Psoas muscle (tissue), 8 donors: ENCODE measurements around the gene PDE11A. TPM values are rescaled to one million over a fixed set of nuclear protein-coding genes. Genes with fewer than 3 reads are reported as not detected.

Experiments used
- ATAC-seq, 4 donors: fragments of 200-7000 bp; cut with Tn5 transposase; one replicate each; pipeline ENCODE4 v1.9.1; 2020; ENCODE audit warnings: moderate library complexity in 3 of 4, mild to moderate bottlenecking in 2 of 4
- DNase-seq, 2 donors: peaks; one replicate each; pipeline ENCODE4 v3.0.0-alpha.2; 2020
- H3K27ac ChIP-seq: fragments of 200-600 bp; one replicate; pipeline ENCODE4 v1.8.0; 2022
- H3K27me3 ChIP-seq, 3 donors: fragments of 200-600 bp in 1 of 3; one replicate each; pipeline versions ENCODE4 v1.6.1 to v1.8.0; 2013 to 2022; ENCODE audit warnings: low read length in 2 of 3, mild to moderate bottlenecking in 2 of 3, moderate library complexity in 1 of 3; ENCODE audit not compliant: insufficient read depth in 3 of 3
- H3K36me3 ChIP-seq, 2 donors: fragments of 200-600 bp in 1 of 2; one replicate each; pipeline versions ENCODE4 v1.6.1 to v1.8.0; 2013 to 2022; ENCODE audit warnings: low read depth in 1 of 2, mild to moderate bottlenecking in 1 of 2, moderate library complexity in 1 of 2; ENCODE audit not compliant: insufficient read depth in 1 of 2
- H3K4me1 ChIP-seq: fragments of 200-600 bp; one replicate; pipeline ENCODE4 v1.8.0; 2022
- H3K4me3 ChIP-seq: fragments of 200-600 bp; one replicate; pipeline ENCODE4 v1.8.0; 2022; ENCODE audit warnings: mild to moderate bottlenecking
- H3K9me3 ChIP-seq: fragments of 200-600 bp; one replicate; pipeline ENCODE4 v1.8.0; 2022
- WGBS, 3 donors: extraction: QIAGEN DNeasy Blood & Tissue Kit; methylation state at CpG; one replicate each; pipeline versions ENCODE4 v1.1.6 to v1.1.7; 2013; 5-methylcytosine and 5-hydroxymethylcytosine counted together
- intact Hi-C, 2 donors: fragments of 100-400 bp; cut with DNase I; formaldehyde crosslinking; loops; one replicate each; pipeline versions ENCODE4 v1.11.0 to v1.14.2; 2022
- polyA plus RNA-seq, 3 donors: library from polyadenylated mRNA; stranded (reverse); fragments of 200-250 nt; gene quantifications; one replicate each; pipeline ENCODE4 v1.2.3, GENCODE V29; 2013
- total RNA-seq, 4 donors: library from RNA; stranded (reverse); fragmentation: NEBNext Ultra II Directional in 2 of 4; extraction: Animal tissue kit (Norgen Biotek cat#: 25700) in 2 of 4; gene quantifications; one replicate each; pipeline versions ENCODE4 v1.2.1 to v1.2.4, GENCODE V29; 2021 to 2023
- TF ChIP-seq, protein P1 (sequence below): fragments of 200-600 bp; IDR thresholded peaks from one replicate; pipeline ENCODE4 v1.8.0; 2022; ENCODE audit warnings: antibody characterized with exemption
- donor health status: healthy with polysubstance abuse.
- donor health status: DM: no; HTN: no; CAD: no; lungs with moderate emphysema.
- donor health status: Bipolar disorder and iron deficiency.
- donor health status: healthy.
- donor health status: DM: yes; HTN: yes; CAD: no.
- donor health status: DM: no; HTN: no; CAD: no.
- donor health status: DM: no; HTN: no; CAD: no.
- donor health status: DM: yes; HTN: yes; CAD: no.

PDE11A gene
- total and polyA plus RNA-seq, 7 donors: 0.35 to 39.7 (median 2.3) TPM

DNA sequence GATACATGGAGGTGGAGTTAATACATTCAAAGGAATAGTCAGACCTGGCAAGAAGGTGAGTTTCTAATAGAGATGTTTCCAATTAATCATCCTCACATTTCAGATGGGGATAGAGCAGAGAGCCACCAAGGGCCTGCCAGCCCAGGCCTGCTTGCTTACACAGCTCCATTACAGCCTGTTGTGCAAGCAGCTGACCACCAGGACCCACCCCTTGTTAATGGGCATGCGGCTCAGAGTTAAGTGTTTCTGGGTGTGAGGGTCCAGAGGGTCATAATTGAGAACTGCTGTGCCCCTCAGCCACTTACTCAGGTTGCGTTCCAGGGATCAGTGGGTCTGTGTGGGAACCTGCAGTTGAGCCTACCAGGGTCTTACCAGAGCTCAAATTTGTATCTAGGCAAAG is 480.2 kb downstream of the PDE11A start:
- TF ChIP-seq, protein P1, sequence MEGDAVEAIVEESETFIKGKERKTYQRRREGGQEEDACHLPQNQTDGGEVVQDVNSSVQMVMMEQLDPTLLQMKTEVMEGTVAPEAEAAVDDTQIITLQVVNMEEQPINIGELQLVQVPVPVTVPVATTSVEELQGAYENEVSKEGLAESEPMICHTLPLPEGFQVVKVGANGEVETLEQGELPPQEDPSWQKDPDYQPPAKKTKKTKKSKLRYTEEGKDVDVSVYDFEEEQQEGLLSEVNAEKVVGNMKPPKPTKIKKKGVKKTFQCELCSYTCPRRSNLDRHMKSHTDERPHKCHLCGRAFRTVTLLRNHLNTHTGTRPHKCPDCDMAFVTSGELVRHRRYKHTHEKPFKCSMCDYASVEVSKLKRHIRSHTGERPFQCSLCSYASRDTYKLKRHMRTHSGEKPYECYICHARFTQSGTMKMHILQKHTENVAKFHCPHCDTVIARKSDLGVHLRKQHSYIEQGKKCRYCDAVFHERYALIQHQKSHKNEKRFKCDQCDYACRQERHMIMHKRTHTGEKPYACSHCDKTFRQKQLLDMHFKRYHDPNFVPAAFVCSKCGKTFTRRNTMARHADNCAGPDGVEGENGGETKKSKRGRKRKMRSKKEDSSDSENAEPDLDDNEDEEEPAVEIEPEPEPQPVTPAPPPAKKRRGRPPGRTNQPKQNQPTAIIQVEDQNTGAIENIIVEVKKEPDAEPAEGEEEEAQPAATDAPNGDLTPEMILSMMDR: no peak
- no peak for ATAC-seq

DNA sequence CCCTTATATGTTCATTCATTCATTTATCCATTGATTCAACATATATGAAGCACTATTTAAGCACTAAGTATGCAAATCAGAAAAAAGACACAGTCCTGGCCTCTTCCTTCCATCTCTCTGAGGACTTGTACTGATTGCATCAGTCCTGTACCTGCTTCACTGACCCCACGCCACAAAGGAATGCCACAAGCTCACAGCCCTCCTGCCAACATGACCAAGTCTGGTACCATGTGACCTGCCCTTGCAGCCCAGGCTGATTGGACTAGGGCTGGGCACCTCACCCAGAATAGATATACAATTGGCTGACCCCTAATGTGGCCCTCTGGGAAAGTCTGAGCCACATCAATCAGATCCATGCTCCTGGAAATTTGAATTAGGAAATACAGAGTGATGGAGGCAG is 483.4 kb downstream of the PDE11A start:
- WGBS, 3 donors: 57 to 72% (median 71%) methylated on average over 1 of the region's 1 CpG
- Histone ChIP-seq H3K4me3 (no peak overlapping the region), H3K4me1 (no peaks in the 10 kb centered on the region), H3K27me3 (no peaks in the 10 kb centered on the region), H3K9me3 (no peaks in the 10 kb centered on the region), H3K27ac (no peak overlapping the region), H3K36me3 (no peaks in the 10 kb centered on the region)
- DNase-seq (no peak), ATAC-seq (no peak)
- intact Hi-C loops: no loop called here
- TF ChIP-seq, protein P1: no peak

More for the DNA sequence above, 480.2 kb downstream of the PDE11A start:
- Histone ChIP-seq H3K27me3 (no peaks in the 10 kb centered on the region), H3K4me3 (no peak overlapping the region), H3K9me3 (no peaks in the 10 kb centered on the region), H3K4me1 (no peaks in the 10 kb centered on the region), H3K36me3 (no peaks in the 10 kb centered on the region), H3K27ac (no peak overlapping the region)
- intact Hi-C loops: no loop called here
- WGBS, 3 donors: 90 to 94% (median 94%) methylated on average over 2 of the region's 2 CpGs
- no peak for DNase-seq

DNA sequence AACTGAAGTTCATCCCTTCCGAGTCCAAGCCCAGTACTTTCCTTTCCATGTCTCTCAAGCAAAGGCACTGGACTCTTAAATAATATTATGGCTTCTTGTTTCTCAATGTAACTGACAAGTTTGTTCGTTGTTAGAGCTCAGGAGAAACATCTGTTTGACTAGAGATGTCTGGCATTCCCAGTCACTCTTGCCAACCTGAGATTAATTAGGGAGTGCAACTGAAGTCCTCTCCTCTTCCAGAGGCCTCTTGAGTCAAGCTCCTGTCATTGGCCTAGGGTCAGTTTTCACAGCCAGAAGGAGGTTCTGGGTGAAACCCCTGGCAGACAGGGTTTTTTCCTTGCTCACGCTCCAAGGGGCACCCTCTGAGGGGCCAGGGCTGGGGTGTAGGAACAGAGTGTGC is 483.9 kb downstream of the PDE11A start:
- Histone ChIP-seq H3K9me3 (no peaks in the 10 kb centered on the region), H3K4me3 (no peak overlapping the region), H3K4me1 (no peaks in the 10 kb centered on the region), H3K27ac (no peak overlapping the region), H3K36me3 (no peaks in the 10 kb centered on the region), H3K27me3 (no peaks in the 10 kb centered on the region)
- intact Hi-C loops: no loop called here
- DNase-seq (no peak), ATAC-seq (no peak)
- 59 to 65% (median 59%) methylated on average over 3 of the region's 3 CpGs for WGBS, 3 donors
- TF ChIP-seq, protein P1: no peak

DNA sequence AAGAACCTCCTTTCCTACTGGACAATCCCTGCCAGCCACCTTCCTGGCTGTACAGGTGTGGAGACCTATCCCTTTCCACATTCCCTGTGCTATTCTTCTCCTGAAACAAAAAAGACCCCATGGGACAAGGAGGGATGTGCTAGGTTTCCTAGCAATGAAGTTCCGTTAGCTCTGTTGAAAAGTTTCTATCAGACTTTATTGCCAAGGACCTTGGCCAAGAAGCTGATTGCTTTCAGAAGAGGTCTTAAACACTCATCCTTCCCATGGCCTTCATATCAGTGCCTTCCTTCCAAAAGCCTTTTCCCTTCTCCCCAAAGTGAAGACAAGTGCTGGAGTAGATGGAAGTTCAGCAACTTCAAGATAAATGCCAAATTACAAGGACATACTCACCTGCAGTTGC is 485.2 kb downstream of the PDE11A start:
- Histone ChIP-seq H3K36me3 (no peaks in the 10 kb centered on the region), H3K9me3 (no peaks in the 10 kb centered on the region), H3K27me3 (no peaks in the 10 kb centered on the region), H3K4me1 (no peaks in the 10 kb centered on the region), H3K4me3 (no peak overlapping the region), H3K27ac (no peak overlapping the region)
- ATAC-seq (no peak), DNase-seq (no peak)
- 82 to 85% (median 84%) methylated on average over 1 of the region's 1 CpG for WGBS, 3 donors
- TF ChIP-seq, protein P1: no peak
- intact Hi-C loops: no loop called here

DNA sequence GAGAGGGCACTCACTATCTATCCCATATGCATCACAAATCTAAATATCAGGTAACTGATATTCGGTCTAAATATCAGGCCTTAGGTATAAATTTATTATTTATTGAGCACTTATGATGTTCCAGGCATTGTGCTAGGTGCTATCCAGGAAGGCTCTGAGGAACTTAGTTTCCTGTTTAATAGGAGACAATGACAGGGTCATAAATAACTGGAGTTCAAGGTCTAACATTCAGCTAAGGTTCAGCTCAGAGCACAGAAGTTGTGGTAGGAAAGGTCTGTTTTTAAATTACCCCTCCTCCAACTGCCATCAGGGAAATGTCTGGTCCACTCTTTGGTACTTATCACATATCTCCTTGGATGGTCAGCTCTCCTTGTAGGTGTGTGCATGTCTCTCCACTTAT is 486.4 kb downstream of the PDE11A start:
- 53 to 78% (median 61%) methylated on average over 1 of the region's 1 CpG for WGBS, 3 donors
- Histone ChIP-seq H3K4me3 (no peak overlapping the region), H3K4me1 (no peaks in the 10 kb centered on the region), H3K27me3 (no peaks in the 10 kb centered on the region), H3K27ac (no peak overlapping the region), H3K9me3 (no peaks in the 10 kb centered on the region), H3K36me3 (no peaks in the 10 kb centered on the region)
- ATAC-seq: no peak
- intact Hi-C loops: no loop called here
- no peak for DNase-seq
- TF ChIP-seq, protein P1: no peak
